NCI-H2171 (cell line): ENCODE results near the gene DAGLA.

ENCODE experiments used
- DNase-seq: peaks from one replicate; lab custom pipeline; 2025; lab: John Stamatoyannopoulos, UW

Gene DAGLA

DNA sequence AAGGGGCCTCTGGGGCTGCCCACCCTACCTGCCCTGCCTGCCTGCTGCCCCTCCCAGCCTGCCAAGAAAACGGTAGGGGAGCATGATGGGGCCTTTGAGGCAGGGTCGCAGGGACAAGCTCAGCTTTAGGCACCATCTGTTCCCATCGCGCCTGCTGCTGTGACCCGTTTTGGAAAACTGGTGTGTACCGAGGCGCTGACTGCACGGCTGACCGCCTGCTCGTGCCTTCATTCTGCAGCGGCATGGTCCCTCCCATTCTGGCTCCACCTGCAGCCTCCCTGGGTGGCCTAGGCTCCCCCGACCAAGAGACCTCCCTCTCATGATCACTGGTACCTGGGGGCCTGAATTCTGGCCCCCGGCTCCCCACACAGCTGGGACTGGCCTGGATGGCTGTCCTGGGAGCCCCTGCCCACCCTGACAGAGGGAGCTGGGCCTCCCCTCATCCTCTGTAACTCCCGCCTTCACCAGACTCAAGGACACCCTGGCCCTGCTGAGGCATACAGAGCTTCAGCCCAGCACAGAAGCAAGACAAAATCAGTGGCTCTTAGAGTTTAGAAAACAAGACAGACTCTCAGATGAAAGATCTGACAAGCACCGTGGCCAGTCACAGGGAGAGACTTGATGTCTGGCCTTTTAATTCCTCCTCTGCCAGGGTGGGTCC is 65.7 kb downstream of the DAGLA start:
- no peak for DNase-seq

- DNase-seq: no peak
Measured at GRCh38 chr11:61746442-61747191, 66.4 kb downstream of the DAGLA start.

DNA sequence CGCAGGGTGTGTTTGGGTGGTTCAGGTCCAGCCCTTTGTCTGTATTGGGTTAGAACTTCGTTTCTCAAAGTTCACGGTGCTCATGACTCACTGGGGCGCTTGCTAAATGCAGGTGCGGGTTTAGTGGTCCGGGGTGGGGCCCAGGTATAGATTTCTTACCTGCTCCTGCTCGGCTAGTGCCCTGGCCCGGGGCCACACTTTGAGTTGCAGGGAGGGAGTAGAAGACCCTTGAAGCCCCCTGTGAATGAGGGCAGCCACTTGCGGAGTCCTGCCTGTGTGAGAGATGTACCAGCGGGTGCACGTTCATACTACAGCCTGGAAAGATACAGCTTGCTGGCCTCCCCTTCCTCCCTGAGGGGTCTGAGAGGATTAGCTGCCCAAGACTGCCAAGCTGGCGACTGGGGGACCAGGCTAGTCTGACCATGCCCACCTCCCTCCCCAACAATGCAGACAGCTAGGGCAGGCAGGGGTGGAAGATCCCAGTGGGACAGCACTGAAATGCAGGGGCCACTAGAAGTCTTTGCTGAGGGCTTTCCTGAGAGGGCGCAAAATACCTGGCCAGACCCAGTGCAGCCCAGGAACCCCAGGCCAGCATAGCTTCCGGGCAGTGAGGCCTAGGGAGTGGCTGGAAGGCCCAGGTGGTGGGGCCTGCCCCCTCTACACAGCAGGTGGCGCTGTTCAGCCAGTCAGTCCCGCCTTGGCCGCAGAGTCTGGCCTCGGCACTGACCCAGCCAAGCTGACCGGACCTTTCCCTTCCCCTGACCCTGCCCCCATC is 67.2 kb downstream of the DAGLA start:
- DNase-seq: no peak

GRCh38 chr11:61747967-61748285 is 67.7 kb downstream of the DAGLA start:
- no peak for DNase-seq

- DNase-seq: no peak
Measured at GRCh38 chr11:61749591-61750217, 69.5 kb downstream of the DAGLA start.

DNA sequence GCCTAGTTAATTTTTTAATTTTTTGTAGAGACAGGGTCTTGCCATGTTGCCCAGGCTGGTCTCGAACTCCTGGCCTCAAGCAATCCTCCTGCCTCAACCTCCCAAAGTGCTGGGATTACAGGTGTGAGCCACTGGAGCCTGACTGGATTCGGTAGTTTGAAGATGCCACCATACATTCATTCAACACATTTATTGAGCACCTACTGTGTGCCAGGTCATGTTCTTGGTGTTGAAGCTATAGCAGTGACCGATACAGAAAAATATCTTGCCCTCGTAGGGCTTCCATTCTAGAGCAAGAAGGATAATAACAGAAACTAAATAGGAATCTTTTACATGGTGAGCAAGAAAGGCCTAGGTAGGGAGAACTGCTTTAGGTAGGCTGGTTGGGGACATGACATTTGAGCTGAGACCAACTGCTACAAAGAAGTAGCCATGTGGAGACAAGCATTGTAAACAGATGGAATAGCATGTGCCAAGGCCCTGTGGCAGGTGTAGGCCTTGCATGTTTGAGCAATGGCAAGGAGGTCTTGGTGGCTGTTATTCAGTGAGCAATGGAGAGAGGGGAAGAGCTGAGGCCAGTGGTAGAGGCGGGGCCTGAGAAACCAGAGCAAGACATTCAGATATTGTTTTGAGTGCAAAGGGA is 70.6 kb downstream of the DAGLA start:
- DNase-seq: no peak

GRCh38 chr11:61751384-61751783 is 71.2 kb downstream of the DAGLA start:
- DNase-seq: no peak

- DNase-seq: peak; percentile 40
Measured at GRCh38 chr11:61752117-61752924, 72.1 kb downstream of the DAGLA start, which contains the start of gene MYRF. Gene MYRF (plus strand): TSS chr11:61752636. CDS start chr11:61752745, 109 bp downstream.

DNA sequence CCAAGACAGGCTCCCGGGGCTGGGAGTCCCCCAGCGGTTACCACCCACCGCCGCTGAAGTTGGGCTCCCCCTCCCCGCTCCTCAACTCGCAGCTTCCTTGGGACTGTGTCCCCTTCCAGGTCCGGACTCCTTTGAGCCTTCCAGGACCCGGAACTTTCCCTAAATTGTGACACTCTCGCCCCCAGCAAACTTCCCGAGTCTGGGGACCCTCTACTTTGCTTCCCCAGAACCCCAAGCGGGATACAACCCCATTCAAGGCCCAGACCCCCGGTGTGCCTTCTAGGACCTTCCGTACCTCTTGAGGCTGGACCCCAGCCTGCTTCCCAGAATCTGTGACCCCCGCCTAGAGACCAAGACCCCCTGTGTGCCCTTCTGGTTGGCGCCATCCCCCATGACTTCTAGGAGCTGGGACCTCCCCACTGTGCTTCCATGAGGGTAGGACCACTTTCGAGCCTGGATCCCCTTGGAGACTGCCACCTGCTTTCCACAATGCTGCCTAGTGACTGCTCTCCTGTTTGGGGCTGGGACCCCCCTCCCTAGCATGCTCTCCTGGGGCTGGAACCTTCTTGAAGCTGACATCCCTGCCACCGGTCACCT is 72.8 kb downstream of the DAGLA start:
- no peak for DNase-seq

GRCh38 chr11:61753672-61754071 is 73.5 kb downstream of the DAGLA start:
- DNase-seq: no peak

GRCh38 chr11:61754534-61755482 is 74.6 kb downstream of the DAGLA start:
- DNase-seq: no peak

DNA sequence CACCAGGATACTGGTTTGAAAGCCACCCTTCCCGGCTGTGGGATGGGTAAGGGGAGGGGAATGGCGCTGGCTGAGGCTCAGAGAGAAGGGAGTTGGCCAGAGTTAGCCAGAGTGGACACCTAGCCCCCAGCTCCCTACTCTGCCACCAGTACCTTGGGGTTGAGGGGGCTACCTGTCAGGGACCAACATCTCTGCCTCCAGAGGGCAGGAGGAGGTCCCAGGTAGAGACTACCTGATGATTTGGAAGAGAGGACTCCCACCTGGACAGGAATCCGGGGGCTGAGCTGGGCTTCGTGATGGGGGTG is 75.9 kb downstream of the DAGLA start:
- no peak for DNase-seq

DNA sequence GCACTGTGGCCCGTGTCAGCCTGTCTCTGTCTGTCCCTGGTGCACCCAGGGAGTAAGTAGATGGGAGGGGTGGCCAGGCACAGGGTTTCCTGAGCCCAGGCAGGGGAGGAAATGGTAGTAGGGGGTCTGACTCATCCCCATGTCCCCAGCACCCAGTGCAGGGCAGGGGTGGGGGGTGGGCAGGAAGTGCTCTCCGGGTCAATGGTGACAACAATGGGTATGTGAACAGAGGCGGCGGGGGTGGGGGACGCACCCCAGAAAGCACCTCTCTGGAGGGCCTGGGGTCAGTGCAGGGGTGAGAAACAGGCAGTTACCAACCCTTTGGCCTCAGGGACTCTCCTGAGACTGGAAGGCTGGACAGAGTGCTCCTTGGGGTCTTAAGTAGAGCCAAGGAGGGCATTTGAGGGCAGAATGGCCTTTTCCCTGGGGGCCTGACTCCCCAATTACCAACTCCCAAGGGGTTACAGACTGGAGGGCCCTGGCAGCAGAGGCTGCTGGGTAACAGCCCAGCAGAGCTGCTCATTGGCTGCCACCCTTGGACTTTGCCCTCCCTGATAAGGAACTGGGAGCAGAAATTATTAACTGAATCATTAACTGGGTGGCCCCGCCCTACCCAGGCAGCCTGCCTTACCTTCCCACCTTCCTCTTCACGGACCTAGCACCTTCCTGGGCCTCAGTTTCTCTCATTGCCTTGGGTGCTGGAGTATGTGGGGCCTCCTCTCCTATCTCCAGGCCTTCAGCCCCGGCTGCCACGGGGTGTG is 76.4 kb downstream of the DAGLA start:
- no peak for DNase-seq

DNA sequence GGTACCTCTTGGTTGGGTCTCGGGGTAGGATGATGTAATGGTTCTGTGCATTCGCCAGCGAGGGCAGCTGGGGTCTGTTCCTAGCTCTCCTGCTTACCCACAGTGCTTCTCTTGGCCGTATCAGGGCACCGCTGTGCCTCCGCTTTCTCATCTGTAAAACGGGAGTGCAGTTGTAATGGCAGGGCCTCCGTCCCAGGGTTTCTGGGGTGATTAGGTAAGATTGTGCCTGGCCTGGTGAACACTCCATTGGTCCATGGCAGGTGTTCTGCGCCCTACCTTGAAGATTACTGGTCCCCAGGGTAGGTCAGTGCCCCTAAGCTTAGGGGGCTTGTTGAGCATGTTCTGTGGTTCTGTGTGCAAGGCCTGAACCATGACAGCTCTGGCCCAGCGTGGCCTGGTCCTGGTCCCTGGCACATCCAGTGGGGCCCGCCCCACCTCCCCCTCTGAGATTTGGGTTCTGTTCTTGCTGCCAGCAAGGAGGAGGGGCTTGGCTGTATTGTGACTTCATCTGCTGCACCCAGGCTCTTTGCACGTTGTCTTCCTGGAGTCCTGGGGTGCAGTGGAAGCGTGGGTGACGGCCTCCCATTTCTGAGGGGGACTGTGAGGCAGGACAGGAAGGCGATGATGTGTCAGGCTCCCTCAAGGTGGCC is 77.1 kb downstream of the DAGLA start:
- DNase-seq: no peak

DNA sequence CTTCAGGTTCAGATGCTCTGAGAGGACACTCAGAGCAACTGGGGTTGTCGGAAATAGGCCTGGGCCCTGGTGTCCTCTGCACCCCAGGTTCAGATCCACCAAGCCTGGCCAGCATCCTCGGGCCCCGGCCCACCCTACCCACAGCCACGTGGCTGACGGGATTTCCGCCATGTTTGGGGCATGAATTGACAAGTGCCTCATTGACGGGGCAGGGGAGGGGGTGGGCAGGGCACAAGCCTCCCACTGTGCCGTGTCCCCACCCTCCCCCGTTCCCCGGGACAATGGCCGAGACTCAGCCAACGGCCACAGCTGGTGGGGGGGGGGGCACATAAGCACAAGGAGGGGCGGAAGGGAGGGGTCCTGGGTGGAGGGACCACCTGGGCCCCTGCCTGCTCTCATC is 80.8 kb downstream of the DAGLA start:
- DNase-seq: no peak

DNA sequence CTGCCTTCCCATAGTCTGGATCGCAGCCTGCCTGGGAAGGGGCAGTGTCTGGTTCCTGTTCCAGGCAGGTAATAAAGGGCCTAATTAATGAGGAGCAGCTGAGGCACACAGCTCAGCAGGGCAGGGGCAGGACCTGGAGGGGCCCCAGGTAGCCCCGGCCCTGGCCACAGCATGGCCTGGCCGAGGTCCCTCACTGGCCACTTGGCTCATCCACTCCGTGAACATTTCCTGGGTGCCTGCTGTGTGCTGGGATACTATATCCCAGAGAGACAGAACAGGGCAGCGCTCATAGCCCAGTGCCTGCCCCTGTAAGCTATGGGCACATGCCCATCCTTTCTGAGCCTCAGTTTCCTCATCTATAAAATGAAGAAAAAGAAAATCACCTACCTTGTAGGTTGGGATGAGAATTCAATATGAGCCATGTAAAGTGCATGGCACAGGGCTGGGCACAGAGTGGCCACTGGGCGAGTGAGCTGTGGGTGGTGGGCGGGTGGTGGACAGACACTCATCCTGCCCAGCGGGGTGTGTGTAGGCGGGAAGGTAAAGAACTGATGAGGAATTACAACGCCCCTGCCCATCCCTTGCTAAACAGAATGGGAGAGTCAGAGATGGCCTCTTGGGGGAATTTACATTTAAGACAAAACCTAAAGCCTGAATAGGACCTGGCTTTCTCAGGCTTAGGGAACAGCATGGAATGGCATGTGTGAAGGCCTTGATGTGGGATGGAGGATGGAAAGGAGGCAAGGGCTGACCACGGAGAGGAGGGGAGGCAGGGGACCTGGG is 81.4 kb downstream of the DAGLA start:
- no peak for DNase-seq

- DNase-seq: no peak
Measured at GRCh38 chr11:61762223-61762615, 82.0 kb downstream of the DAGLA start.

DNA sequence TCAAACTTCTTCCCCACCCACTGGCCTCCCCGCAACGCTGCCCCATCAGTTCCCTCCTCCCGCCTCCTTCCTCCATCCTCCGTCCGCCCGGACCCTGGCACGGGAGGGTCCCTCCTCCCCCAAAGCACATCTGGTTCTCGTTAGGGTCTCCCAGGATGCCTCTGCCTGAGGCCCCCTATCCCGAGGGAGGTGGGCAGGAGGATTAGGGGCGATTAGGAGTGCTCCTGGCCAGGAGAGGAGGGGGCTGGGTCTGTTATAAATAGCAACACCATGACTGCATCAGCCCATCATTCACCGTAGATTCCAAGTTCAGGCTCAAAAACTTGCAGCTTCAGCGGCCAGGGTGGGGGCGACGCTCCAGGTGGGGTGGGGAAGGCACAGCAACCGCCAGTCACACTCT is 82.6 kb downstream of the DAGLA start:
- no peak for DNase-seq
